HG03575 (cell line): Measurements from ENCODE around the gene PRKCZ.

Experiments
- ATAC-seq: cut with Tn5 transposase; IDR thresholded peaks from one replicate; pipeline ENCODE4 v1.9.1; 2021; ENCODE audit not compliant: unreplicated experiment, insufficient number of reproducible peaks, low FRiP score; ENCODE audit errors: extremely low read depth

Gene PRKCZ

GRCh38 chr1:2124446-2125198 lies 74.4 kb downstream of the PRKCZ start:
- ATAC-seq: no peak

- ATAC-seq: no peak
These were observed 75.4 kb downstream of the PRKCZ start for GRCh38 chr1:2125350-2126211.

DNA sequence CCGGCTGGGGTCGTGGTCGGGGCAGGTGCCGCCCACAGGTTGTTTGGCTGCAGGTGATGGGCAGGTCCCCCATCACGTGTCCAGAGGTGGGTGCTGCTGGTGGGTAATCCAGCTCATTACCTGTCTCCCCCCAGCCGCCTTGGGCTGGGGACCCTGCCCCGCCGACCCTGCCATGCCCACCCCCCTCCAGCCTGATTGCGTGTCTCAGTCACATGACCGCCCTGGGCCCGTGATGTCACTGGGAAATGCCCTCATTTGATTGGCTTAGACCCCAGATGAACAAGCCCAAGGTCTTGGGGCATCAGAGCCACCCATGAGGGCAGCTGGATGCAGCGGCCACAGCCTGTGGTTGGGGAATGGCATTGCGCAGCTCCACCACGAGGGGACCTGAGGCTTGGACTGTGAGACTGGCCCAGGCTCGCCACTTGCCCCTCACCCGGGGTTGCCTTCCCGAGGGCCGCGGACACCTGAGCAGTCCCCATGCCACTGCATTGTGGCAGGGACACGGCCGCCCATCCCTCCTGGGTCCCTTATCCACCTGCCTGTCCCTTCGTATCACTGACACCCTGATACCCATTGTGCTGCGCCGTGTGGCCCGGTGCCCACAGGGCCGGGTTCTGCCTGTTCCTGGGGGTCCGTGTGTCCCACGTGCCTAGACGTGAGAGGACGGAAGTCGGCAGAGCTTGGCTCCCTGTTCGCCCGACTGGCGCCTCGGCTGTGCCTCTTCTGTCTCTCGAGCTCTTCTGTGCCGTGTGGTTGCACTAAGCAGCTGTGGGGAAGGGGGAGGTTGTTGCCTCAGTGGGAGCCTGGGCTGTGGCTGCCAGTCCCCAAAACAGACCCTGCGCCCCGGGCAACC lies 76.3 kb downstream of the PRKCZ start:
- ATAC-seq: no peak

DNA sequence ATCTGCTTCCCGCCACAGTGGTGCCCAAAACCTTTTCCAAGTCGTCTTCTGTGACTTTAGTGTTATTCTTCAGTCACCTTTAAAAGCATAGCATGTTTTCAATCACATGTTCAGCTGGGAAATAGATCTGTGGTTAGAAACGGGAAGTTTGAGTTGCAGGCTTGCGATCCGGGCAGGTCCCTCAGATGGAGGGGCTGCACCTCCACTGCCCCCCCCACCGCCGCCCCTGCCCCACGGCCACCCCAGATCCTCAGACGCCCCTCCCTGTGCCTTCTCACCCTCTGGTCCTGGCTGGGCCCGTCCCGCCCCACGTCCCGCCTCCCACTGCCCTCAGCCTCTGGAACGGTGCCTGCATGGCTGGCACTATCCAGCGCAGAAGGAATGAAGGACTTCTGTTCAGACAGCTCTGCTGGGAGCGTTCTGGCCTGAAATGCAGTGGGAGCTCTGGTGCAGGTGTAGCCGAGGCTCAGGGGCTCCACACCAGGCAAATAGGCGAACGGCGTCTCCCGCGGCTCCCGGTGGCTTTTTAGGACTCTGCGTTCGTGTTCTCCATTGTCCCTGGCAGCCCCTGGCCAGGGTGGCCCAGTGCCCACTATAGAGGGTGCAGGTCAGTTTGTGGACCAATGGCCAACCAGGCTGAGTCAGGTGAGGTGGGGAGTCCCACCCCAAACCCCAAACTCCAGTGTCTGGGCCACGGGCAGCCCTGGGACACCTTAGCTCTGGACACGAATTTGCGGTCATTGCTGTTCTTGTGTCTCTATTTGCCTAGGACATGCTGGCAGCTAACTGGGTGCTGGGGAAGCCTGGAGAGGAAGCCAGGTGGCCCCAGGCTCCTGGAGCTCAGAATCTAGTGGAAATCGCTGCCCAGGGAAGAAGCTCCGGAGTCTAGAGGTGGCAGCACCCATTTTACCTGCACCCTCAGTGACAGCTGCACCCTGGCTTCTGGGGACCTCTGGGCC lies 77.3 kb downstream of the PRKCZ start:
- ATAC-seq: no peak

DNA sequence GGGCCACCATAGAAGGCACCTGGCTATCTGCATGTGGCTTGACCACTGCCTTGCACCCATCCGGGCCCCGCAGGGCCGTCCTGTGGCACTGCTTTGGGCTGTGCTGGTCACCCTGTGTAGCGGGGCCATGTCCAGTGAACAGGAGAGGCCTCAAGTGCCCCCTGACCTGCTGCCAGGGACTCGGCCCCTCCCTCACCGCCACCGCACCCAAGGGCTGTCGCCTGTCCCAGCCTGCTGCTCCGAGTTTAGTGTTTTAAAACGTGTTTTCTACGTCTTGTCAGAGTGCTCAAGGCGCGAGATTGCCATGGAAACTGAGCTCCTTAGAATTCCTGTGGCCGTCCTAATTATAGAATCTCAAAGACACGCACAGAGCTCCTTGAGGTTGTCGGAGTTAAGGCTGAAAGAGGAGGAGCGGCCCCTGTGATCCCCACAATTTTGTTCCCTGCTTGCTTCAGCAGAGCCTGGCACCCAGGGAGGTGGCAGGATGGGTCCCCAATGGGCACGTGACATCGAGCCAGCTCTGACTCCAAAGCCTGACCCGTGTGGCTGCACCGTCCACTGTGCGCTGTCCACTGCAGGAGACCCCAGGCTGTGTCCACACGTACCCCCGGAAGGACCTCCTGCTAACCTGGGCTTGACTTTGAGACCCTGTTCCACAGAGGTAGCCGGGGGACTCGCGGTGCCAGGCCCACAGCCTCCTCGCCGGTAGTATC lies 78.1 kb downstream of the PRKCZ start:
- ATAC-seq: no peak

DNA sequence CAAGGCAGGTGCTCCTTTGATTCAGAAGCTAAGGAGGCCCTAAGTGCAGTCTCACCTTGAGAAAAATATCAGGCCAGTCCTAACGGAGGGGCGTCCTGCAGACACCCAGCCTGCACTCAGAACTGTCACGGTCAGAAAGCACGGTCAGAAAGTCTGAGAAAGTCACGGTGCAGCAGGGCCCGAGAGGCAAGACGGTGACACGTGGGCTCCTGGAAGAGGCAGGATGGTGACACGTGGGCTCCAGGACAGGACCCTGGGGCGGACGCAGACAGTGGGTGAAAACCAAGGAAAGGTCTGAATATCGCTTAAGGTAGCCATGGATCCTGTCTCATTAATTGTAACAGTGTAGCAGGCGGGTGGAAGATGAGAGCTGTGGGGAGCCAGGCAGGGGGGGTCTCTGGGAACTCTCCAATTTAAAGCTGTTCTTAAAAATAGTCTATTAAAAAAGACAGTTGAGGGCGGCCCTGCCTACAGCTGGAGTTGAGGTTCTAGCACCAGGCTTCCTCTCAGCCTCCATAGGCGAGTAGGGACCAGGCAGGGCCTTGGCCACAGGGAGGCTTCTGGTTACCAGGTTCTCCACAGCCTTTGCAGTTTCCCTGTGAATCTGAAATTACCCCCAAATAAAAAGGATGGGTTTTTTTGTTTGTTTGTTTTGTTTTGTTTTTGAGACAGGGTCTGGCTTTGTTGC lies 79.2 kb downstream of the PRKCZ start:
- ATAC-seq: no peak

- no peak for ATAC-seq
These were observed 79.9 kb downstream of the PRKCZ start for GRCh38 chr1:2130156-2130555.

DNA sequence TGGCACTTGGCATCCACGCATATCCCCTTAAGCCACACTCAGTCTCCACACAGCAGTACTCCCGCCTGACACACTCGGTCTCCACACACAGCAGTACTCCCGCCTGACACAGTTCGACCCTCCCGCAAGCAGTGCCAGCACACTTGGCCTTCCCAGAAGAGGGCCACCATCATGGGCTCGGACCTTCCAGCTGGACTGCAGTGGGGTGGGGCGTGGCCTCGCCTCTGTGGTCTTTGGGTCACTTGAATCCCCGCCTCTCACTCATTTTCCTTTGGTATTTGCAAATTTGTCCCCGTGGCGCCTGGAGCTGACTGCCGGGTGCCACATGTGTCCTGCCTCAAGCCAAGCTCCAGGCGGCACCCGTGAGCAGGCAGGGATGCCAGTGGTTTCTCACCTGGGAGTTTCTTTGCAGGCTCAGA lies 80.7 kb downstream of the PRKCZ start:
- ATAC-seq: no peak

GRCh38 chr1:2132222-2133038 lies 82.2 kb downstream of the PRKCZ start:
- ATAC-seq: no peak

DNA sequence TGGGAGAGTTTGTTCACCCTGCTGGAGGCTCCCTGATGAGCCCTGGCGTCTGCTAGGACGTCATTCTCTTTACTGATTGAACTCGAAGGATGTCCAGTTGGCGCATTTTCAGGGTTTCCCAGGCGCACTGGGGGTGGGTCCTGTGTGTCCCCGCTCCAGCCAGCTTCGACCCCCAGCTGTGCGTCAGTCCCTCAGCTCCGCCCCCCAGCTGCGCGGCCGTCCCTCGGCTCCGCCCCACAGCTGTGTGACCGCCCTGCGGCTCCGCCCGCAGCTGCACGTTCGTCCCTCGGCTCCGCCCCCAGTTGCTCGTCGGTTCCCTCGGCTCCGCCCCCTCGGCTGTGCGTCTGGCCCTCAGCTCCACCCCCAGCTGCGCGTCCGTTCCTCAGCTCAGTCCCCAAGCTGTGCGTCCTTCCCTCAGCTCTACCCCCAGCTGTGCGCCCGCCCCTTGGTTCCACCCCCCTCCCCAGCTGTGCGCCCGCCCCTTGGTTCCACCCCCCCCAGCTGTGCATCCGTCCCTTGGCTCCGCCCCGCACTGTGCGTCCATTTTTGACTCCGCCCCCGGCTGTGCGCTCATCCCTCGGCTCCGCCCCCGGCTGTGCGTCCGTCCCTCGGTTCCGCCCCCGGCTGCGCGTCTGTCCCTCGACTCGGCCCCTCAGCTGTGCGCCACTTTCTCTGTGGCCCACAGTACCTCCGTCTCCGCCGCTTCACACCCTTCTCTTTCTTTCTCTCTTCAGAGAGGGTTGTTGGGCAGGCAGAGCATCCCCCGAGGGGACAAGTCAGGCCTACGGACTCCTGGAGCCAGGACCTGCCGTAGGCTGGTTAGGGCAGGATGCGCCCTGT lies 83.0 kb downstream of the PRKCZ start:
- ATAC-seq: peak; percentile 62

GRCh38 chr1:2133879-2134215 lies 83.6 kb downstream of the PRKCZ start:
- ATAC-seq: no peak

GRCh38 chr1:2134266-2134620 lies 84.0 kb downstream of the PRKCZ start:
- no peak for ATAC-seq

GRCh38 chr1:2134621-2135307 lies 84.6 kb downstream of the PRKCZ start:
- no peak for ATAC-seq

DNA sequence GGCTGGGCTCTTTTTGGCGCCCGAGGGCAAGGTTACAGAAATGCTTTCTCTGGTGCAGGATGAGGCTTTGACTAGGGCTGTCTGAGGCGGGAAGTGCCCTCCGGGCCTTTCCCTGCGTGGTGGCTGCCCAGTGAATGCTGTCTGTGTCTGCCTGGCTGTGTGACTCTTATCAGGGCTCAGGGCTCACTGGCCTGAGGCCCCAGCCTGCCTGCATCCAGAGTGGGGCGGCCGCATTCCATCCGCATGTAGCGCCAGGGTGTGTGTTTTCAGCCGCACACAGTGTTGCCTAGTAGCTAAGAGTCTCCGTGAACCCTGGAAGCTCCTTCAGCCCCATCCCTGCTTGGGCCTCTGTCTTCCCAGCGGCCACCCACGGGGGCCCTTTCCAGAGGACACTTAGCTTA lies 85.2 kb downstream of the PRKCZ start:
- ATAC-seq: no peak

GRCh38 chr1:2135941-2136340 lies 85.7 kb downstream of the PRKCZ start:
- ATAC-seq: no peak
